Measurements from ENCODE around the gene MYOC.
"Not testable (repeated sequence)": the region's sequence is repeated elsewhere in the genome, so short reads cannot be mapped to it uniquely, and the experiment has no call there.

Gene MYOC

DNA sequence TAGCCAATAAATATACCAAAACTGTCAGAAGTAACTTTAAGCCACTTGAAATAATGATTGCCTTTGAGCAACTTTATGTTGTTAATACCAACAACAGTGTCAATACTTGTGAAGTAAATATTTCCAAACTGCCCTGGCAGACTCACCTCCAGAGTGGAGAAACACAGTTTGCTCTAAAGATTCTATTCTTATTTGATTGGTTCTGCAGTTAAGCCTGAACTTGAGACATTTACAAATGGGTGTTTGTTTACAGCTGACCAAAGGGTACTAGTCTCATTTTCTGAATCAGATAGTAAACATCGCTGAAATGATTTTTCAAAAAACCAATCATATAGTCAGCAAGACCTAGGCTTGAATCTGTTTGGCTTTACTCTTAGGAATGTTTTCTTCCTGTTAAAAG lies 1.3 kb upstream of the MYOC start:
- DNase-seq (ENCODE audit: low spot score), result no peak

DNA sequence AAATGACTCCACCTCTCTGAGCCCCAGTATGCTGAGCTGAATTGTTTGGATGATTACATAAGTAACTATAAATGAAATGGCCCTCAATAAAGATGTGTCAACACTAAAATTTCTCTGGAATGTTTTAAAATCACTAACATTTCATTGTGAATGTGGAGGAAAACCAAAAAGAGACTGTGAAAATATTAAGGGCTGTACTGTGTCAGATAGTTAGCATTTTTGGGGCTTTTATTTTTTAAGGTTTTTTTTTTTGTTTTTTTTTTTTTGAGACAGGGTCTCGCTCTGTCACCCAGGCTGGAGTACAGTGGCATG lies 6.3 kb downstream of the MYOC start:
- no peak for DNase-seq (ENCODE audit: low spot score)

DNA sequence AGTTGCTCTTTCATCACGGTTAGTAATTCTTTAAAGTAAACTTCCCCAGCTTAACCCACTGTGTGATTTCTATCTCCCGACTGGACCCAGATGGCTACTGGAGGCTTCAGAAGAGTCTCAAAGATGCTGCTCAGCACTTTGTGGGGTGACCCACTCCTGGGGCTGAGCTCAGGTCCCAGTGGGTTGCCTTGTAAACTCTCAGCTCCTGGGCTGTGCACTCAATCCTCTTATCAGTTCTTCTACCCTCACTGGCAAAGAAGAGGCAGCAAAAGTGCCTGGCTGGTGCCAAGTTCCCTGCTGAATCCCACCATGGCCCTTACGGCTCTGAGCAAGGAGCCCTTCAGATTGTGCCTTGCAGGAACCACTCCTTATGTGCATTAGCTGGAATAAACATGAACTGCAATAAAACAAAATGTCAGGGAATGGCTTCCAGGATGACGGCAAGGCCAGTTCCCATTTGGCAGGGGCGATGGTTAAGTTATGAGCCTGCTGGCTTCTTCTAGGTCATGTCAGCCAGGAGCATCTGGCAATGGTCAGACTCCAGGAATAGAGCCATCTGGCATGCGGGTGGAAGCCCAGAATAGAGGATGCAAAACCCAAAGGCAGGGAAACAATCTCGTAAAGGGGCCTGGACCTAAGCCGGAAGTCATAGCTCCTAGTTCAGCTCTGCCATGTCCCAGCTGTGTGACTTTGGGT lies 6.8 kb downstream of the MYOC start:
- no peak for DNase-seq (ENCODE audit: low spot score)

DNA sequence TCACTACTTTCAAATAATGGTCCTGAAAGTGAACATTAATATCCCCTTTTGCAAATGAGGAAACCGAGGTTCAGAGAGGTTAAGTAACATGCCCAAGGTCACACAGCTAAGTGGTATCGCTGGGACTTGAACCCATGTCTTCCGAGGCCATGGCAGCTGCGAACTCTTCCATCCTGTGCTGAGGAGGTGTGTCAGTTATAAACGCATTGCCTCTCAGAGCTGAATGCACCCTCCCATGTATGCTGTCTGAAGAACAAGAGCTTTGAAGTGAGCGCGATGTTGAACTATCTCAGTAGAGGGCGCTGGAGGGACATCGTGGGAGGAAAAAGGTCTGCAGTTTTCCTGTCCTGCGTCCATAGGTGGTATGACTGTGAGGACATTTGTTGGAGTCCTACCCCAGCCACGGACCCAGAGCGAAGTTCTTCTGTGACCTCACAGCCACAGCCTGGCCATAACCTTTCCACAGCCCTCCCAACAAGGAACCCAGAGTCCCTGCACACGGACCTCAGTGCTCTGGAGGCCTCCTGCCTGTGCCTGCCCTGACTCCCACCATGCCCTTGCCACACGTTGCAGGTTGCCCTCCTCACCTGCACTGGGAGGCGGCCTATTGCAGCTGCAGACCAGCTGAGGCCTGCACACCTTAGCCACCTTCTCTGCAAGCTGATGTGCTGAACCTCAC lies 7.5 kb downstream of the MYOC start:
- DNase-seq (ENCODE audit: low spot score), result peak; percentile 72

DNA sequence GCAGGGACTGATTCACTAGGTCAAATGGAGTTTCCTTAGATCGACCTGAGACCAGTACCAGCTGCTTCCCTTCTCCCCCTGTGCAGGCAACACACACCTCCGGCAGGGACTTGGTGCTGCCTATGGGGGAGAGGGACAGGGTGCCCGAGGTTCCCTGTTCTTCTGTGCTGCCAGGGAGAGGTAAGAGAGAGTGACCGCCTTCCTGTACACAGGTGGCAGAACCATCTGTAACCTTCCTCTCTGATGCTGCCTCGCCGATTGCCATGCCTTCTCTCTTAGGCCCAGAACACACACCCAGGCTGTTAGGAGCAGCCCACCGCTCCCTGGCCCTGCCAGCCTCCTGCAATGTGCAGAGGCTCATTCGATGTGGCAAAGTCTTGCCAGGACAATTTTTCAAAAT lies 9.3 kb downstream of the MYOC start:
- no peak for DNase-seq (ENCODE audit: low spot score)

DNA sequence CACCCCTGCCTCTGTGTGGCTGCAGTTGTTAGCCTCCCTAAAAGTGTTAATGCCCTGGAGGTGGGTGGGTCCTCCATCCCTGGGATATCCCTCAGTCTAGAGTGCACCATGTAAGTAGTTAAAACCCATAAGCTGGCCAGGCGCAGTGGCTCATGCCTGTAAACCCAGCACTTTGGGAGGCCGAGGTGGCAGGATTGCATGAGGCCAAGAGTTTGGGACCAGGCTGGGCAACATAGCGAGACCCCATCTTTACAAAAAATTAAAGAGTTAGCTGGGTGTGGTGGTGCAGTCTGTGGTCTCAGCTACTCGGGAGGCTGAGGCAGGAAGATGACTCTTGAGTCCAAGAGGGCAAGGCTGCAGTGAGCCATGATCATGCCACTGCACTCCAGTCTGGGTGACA lies 10.3 kb downstream of the MYOC start:
- no peak for DNase-seq (ENCODE audit: low spot score)

DNA sequence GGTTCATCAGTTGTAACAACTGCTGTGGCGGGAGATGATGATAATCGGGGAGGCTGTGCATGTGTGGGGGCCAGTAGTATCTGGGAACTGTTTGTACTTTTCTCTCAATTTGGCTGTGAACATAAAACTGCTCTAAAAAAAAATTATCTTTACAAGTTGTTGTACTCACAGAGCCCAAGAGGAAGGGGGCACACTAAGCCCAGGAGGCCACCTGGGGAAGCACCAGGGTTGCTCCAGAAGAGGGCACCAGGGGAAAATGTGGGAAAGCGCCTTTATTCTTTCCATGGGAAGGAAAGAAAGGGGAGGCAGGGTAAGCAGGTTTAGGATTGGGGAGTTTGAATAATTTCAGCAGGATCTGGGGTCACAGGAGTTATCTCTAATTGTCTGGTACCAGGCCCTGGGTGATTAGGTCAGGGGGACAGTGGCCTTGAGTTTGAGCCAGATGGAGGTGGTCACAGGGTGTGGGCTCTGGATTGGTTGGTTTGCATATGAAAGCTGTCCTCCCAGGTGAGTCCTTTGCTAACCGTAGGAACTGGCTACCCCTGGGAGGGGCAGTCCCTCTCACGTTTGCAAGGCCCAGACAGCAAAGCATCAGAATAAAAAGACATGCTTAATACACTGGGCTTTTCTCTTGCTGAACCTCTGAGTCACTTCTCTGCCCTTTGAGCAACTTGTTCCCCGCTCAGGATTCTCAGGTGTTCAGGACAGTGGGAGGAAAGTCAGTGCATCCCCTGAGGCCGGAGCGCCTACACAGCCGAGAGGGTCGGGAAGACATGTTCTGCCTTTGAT lies 11.2 kb downstream of the MYOC start:
- DNase-seq (ENCODE audit: low spot score), result peak; percentile 35

DNA sequence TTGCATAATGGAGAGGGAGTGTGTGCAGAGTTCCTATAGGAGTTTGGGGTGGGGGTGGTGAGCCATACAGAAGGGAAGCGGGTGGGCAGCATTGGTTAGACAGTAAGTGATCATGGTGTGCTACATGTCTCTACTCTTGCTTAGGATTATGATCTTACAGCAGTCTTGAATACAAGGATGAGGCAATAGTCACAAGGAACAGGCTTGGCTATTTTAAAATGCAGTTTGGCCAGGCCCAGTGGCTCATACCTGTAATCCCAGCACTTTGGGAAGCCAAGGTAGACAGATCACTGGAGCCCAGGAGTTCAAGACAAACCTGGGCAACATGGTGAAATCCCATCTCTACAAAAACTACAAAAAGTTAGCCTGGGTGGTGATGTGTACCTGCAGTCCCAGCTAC lies 12.3 kb downstream of the MYOC start:
- no peak for DNase-seq (ENCODE audit: low spot score)

DNA sequence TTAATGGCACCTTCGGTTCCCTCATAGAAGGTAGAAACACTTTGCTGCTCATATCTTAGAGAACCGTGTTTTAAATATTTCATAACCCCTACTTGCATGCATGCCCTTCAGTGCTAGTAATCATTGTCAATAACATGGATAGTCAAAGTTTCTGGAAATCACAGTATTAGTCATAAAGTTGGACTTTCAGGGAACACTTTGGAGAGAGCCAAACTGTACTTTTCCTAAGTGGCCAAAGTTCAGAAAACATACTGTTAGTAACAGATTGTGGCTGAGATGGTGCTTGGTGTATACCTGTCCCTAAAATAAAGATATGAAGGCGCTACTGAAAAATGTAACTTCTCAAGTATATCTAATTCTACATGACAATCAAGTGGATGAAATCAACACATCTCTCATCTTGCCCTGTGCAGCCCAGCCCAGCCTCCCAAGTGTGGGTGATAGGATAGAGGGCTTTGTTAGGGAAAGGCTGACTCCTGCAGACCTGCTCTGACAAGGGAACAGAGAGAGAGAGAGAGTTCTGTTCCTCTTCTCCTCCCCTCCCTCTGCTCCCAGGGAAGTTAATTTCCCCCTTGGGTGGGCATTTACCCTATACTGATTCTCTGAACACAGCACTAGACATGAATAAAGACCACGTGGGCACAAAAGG lies 14.4 kb downstream of the MYOC start:
- DNase-seq (ENCODE audit: low spot score), result no peak

DNA sequence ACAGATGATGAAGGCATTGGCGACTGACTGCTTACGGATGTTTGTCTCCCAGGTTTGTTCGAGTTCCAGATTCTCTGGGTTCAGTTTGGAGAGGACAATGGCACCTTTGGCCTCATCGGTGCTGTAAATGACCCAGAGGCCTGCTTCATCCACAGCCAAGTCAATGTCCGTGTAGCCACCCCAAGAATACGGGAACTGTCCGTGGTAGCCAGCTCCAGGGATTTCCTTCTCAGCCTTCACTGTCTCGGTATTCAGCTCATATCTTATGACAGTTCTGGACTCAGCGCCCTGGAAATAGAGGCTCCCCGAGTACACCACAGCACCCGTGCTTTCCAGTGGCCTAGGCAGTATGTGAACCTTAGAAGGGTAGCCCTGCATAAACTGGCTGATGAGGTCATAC lies 16.3 kb downstream of the MYOC start:
- peak; percentile 55 for DNase-seq (ENCODE audit: low spot score)

DNA sequence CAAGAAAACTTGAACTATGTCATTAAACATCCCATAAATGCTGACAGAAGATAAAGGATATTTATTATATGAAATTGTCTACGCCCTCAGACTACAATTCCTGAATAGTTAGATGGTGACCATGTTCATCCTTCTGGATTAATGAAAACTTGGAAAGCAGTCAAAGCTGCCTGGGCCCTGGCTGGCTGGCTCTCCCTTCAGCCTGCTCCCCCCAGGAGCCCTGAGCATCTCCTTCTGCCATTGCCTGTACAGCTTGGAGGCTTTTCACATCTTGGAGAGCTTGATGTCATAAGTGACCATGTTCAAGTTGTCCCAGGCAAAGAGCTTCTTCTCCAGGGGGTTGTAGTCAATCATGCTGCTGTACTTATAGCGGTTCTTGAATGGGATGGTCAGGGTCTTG lies 16.8 kb downstream of the MYOC start:
- no peak for DNase-seq (ENCODE audit: low spot score)

DNA sequence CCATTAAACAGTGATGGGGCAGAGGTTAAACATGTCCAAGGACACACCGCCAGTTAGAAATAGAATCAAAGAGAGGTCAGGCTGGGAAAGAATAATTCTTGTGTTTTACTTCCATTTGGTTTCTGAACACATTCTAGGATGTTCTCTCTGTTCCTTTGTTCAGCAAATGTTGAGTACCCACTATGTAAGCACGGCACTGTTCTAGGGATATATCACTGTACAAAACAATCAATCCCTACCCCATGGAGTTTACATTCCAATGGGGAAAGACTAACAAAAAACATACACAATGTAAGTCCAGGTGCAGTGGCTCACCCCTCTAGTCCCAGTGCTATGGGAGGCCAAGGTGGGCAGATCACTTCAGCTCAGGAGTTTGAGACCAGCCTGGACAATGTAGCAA lies 24.3 kb downstream of the MYOC start:
- DNase-seq (ENCODE audit: low spot score), result no peak

DNA sequence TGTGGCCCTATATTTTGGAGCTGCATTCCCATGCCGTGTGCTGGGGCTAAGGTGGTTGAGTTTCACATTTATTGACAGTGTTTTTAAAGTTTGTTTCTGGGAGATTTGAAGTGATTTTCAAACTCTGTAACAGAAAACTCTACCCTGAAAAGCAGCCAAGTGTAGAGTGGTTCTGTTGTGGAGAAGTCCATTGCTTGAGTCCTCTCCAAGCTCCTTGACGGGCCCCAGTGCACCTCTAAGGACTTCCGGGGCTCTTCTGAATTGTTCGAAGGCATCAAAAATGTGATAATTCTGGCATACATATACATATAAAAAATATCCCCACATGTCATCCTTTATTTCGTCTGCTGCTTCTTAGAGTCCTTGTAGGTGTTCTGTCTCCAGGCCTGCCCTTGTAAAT lies 25.5 kb downstream of the MYOC start:
- no peak for DNase-seq (ENCODE audit: low spot score)

DNA sequence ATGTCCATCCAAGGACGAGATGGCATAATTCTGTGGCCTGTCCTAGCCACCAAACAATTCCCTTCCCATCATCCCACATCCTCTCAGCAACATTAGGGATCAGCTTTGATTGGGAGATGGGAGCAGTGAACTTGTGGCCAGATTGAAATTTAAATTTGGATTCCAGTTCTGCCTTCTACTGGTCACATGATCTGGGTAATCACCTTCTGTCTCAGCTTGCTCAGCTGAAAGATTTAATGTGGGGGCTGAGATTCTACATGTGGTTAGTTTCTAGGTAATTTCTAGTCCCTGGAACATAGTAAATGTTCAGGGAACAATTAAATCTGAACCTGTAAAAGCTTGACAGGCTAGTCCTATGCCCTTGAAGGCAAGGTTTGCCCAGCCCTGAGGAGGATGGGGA lies 27.3 kb downstream of the MYOC start:
- no peak for DNase-seq (ENCODE audit: low spot score)

DNA sequence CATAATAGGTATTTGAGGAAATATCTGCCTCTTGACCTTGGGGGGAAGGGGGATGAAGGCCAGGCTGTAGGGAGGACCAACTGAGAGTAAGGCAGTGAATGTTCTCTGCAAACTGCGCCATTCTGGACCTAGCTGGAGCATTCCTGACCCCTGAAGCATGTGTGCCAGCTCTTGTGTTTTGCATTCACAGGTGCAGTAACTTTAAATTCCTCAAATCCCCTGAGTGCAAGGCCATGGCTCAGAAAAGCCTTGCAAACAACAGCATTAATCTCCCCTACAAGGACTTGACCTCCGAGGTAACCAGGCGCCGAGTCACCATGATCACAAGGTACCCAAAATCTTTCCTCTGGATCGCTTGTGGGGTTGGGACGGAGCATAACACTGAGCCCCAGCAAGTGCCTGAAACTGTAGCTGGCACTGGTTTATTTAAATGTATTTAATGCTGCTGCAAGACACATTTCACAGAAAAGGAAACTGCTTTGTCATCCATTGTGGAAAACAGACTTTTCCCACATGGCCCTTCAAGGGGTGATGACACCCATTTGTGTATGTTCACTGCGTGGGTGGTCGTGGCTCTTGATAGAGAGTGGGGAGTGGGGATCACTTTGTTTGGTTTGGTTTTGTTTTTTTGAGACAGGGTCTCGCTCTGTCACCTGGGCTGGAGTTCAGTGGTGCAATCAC lies 28.7 kb downstream of the MYOC start:
- DNase-seq (ENCODE audit: low spot score), result no peak

DNA sequence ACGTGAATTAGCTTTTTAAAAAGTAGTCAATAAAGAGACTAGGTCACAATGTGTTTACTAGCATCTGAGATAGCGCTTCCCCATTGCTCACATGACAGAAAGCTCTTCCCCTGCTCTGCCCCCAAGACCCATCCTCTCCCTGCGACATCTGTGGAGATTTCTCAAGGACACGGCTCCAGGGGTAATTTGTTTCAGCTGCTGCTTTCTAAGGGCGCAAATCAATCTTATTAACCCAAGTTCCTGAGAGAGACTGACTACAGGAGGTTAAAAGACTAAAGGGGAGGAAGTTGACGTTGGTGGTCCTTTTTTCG lies 30.4 kb downstream of the MYOC start, which contains the start of gene MYOCOS:
Gene MYOCOS (plus strand): TSS at position 92 of the 311 bp plus-strand sequence. CDS start 1,641 bp downstream, outside the sequence.
- no peak for DNase-seq (ENCODE audit: low spot score)

DNA sequence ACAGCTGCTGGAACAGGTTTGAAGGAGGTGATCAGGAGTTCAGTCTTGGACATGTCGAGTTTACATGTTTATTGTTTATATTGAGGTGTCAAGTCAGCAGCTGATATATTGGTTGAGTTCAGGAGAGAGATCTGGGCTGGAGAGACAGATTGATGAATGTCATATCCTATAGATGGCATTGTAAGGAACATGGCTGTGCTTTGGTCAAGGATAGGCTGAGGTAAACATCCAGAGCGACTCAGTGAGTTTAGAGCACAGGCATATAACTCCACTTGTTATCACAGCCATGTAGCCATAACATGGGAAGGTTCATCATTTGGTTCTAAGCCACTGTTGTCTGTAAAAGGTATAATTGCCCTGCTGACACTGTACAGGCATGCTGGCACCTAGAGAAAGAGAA lies 35.9 kb downstream of the MYOC start:
- no peak for DNase-seq (ENCODE audit: low spot score)

DNA sequence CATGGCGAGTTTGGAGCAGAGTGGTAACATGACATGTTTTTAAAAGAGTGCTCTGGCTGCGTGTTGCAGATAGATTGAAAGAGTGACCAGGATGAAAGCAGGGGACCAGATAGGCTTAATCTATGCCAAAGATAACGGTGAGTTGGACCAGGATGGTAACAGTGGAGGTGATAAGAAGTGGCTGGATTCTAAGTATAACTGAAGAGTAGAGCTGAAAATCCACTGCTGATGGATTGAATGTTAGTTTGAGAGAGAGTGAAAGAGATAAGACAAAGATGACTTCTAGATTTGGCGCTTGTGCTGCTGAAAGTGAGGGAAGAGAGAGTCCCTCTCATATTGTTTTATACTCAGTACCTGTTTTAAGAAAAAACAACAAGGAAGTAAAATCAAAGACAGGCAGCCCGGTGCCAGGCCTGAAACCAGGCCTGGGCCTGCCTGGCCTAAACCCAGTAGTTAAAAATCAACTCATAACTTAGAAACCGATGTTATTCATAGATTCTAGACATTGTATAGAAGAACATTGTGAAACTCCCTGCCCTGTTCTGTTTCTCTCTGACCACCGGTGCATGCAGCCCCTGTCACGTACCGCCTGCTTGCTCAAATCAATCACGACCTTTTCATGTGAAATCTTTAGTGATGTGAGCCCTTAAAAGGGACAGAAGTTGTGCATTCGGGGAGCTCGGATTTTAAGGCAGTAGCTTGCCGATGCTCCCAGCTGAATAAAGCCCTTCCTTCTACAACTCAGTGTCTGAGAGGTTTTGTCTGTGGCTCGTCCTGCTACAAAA lies 37.2 kb downstream of the MYOC start:
- DNase-seq (ENCODE audit: low spot score), result not testable (repeated sequence)

DNA sequence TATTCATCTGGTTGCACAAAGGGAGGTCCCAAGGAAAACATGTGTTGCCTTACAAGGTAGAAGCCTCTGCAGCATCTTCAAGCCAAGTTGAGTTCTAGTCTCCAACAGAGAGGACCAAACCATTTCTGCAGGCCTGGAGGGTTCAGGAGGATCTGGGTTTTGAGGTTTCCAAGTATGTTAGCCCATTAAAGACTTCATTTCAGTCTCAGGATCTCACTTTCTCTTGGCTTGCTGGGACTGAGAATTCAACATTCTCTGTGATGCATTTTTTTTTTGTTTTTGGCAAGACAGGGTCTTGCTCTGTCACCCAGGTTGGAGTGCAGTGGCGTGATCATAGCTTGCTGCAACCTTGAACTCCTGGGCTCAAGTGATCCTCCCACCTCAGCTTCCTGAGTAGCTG lies 39.2 kb downstream of the MYOC start:
- DNase-seq (ENCODE audit: low spot score), result no peak

DNA sequence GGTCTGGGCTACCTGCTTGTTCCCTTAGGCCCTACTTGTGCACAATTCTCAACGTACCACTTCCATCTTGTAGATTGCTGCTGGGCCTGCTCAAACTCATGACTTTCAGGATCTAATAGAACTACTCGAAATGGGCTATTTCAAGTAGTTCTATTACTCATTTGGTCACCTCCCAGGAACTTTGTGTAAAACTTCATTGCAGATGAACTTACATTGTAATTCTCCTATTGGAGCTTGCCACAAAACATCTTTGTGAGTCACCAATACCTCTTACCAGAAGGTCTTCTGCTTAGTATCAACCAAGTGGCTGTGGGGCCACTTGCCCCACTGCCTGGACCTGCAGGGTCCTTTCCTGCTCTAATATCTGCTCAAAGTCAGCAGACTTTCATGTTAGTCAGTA lies 41.2 kb downstream of the MYOC start:
- no peak for DNase-seq (ENCODE audit: low spot score)

DNA sequence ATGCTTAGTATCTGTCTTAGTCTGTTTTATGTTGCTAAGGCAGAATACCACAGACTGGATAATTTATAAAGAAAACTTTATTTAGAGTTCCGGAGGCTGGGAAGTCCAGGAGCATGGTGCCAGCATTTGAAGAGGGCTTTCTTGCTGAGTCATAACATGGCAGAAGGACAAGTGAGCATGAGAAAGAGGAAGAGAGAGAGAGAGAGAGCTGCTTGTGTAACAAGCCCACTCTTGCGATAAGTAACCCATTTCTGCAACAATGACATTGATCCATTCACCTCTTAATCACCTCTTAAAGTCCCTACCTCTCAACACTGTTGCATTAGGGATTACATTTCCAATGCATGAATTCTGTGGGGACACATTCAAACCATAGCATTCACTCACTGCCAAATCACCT lies 42.1 kb downstream of the MYOC start:
- DNase-seq (ENCODE audit: low spot score), result no peak
